Breast epithelium (tissue), 3 donors: Measurements from ENCODE around the gene CHCT1.

Experiments used
- POLR2A ChIP-seq: fragments of 450-650 bp; IDR thresholded peaks from one replicate; pipeline ENCODE4 v1.6.1; 2016; ENCODE audit warnings: antibody characterized with exemption, mild to moderate bottlenecking, moderate library complexity
- TF ChIP-seq, protein P1 (sequence below), 3 donors: fragments of 450-650 bp; IDR thresholded peaks; one replicate each; pipeline ENCODE4 v1.5.1; 2016 to 2017; ENCODE audit warnings: antibody characterized with exemption in 3 of 3, mild to moderate bottlenecking in 3 of 3, moderate library complexity in 3 of 3

DNA sequence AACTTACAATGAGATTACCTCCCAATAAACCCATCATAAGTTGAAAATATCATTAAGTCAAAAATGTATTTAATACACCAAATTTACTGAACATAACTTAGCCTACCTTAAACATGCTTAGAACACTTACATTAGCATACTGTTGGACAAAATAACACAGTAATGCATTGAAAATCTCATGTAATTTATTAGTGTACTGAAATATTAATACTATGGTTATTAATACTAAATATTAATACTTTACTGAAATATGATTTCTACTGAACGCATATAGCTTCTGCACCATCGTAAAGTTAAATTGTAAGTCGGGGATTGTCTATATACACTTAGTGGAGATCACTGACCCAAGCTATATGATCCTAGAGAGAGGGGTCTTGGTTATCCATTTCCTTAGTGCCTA lies 34.6 kb upstream of the CHCT1 start:
- TF ChIP-seq, protein P1, sequence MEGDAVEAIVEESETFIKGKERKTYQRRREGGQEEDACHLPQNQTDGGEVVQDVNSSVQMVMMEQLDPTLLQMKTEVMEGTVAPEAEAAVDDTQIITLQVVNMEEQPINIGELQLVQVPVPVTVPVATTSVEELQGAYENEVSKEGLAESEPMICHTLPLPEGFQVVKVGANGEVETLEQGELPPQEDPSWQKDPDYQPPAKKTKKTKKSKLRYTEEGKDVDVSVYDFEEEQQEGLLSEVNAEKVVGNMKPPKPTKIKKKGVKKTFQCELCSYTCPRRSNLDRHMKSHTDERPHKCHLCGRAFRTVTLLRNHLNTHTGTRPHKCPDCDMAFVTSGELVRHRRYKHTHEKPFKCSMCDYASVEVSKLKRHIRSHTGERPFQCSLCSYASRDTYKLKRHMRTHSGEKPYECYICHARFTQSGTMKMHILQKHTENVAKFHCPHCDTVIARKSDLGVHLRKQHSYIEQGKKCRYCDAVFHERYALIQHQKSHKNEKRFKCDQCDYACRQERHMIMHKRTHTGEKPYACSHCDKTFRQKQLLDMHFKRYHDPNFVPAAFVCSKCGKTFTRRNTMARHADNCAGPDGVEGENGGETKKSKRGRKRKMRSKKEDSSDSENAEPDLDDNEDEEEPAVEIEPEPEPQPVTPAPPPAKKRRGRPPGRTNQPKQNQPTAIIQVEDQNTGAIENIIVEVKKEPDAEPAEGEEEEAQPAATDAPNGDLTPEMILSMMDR (IDR thresholded peaks at IDR 0.05): no peak
- no peak for TF ChIP-seq POLR2A
